Sigmoid colon (tissue), 4 donors: ENCODE results near the gene RABGAP1L.

ENCODE experiments used
- EP300 ChIP-seq, 4 donors: sonication (generic); formaldehyde crosslinking; IDR thresholded peaks; one replicate each; pipeline ENCODE4 v1.6.1; 2017; ENCODE audit warnings: antibody characterized with exemption in 4 of 4
- POLR2A ChIP-seq, 2 donors: fragments of 450-650 bp; IDR thresholded peaks; one replicate each; pipeline ENCODE4 v1.6.1; 2016; ENCODE audit warnings: antibody characterized with exemption in 2 of 2, mild to moderate bottlenecking in 2 of 2, moderate library complexity in 2 of 2
- TF ChIP-seq, protein P1 (sequence below), 4 experiments: fragments of 450-650 bp in 3 of 4; fragments of 200-600 bp in 1 of 4; IDR thresholded peaks; one replicate each; pipeline ENCODE4 v1.5.1; 2016 to 2019; ENCODE audit warnings: antibody characterized with exemption in 4 of 4, mild to moderate bottlenecking in 3 of 4, moderate library complexity in 2 of 4

DNA sequence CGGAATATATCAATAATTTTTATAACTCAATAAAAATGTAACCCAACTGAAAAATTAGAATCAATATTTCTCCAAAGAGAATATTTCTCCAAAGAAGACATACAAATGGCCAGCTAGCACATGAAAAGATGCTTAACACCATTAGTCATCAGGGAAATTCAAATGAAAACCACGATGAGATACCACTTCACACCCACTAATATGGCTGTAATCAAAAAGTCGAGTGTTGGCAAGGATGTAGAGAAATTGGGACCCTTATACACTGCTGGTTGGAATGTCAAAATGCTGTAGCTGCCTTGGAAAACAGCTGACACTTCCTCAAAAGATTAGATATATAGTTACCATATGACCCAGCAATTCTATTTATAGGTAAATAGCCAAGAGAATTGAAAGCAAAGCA is 421.5 kb downstream of the RABGAP1L start:
- TF ChIP-seq, protein P1, sequence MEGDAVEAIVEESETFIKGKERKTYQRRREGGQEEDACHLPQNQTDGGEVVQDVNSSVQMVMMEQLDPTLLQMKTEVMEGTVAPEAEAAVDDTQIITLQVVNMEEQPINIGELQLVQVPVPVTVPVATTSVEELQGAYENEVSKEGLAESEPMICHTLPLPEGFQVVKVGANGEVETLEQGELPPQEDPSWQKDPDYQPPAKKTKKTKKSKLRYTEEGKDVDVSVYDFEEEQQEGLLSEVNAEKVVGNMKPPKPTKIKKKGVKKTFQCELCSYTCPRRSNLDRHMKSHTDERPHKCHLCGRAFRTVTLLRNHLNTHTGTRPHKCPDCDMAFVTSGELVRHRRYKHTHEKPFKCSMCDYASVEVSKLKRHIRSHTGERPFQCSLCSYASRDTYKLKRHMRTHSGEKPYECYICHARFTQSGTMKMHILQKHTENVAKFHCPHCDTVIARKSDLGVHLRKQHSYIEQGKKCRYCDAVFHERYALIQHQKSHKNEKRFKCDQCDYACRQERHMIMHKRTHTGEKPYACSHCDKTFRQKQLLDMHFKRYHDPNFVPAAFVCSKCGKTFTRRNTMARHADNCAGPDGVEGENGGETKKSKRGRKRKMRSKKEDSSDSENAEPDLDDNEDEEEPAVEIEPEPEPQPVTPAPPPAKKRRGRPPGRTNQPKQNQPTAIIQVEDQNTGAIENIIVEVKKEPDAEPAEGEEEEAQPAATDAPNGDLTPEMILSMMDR (IDR thresholded peaks at IDR 0.05) = no peak
- TF ChIP-seq POLR2A (IDR thresholded peaks at IDR 0.05) (no peak), EP300 (IDR thresholded peaks at IDR 0.05) (no peak)
